GM23338 (cell line): ENCODE measurements around the gene MYCL. TPM values are rescaled to one million over a fixed set of nuclear protein-coding genes. Genes with fewer than 3 reads are reported as not detected.

ENCODE experiments used
- ATAC-seq: fragments of 200-7000 bp; cut with Tn5 transposase; 3 replicates; pipeline ENCODE4 v1.9.1; 2020
- DNase-seq: peaks from one replicate; pipeline ENCODE4 v3.0.0-alpha.2; 2015; ENCODE audit warnings: low spot score
- H2AFZ ChIP-seq: fragments of 200-600 bp; sonication (generic); 2 replicates; pipeline ENCODE4 v1.8.0; 2016; ENCODE audit warnings: antibody characterized with exemption, mild to moderate bottlenecking, moderate library complexity
- H3F3A ChIP-seq: fragments of 200-600 bp; sonication (generic); replicated peaks from 2 replicates; pipeline ENCODE4 v1.8.0; 2017; ENCODE audit warnings: antibody characterized with exemption, mixed run types, low read depth
- H3K27ac ChIP-seq: fragments of 200-600 bp; sonication (generic); 2 replicates; pipeline ENCODE4 v1.6.1; 2016; ENCODE audit warnings: low read depth
- H3K27me3 ChIP-seq: fragments of 200-600 bp; sonication (generic); 2 replicates; pipeline ENCODE4 v1.8.0; 2016; ENCODE audit warnings: mild to moderate bottlenecking, mixed run types, moderate library complexity; ENCODE audit not compliant: insufficient read depth
- H3K36me3 ChIP-seq: fragments of 200-600 bp; sonication (generic); 2 replicates; pipeline ENCODE4 v1.8.0; 2016; ENCODE audit warnings: mild to moderate bottlenecking; ENCODE audit not compliant: insufficient read depth
- H3K4me1 ChIP-seq: fragments of 200-600 bp; sonication (generic); 2 replicates; pipeline ENCODE4 v1.8.0; 2016; ENCODE audit warnings: mild to moderate bottlenecking, moderate library complexity; ENCODE audit not compliant: insufficient read depth
- H3K4me2 ChIP-seq: fragments of 200-600 bp; sonication (generic); 2 replicates; pipeline ENCODE4 v1.7.1; 2017; ENCODE audit warnings: mixed run types
- H3K4me3 ChIP-seq: fragments of 200-600 bp; sonication (generic); 2 replicates; pipeline ENCODE4 v1.6.1; 2016; ENCODE audit warnings: mixed run types
- H3K79me2 ChIP-seq: fragments of 200-600 bp; sonication (generic); replicated peaks from 2 replicates; pipeline ENCODE4 v1.8.0; 2017; ENCODE audit warnings: mild to moderate bottlenecking; ENCODE audit not compliant: insufficient read depth
- H3K9me2 ChIP-seq: fragments of 200-600 bp; sonication (generic); 2 replicates; pipeline ENCODE4 v1.8.0; 2017; ENCODE audit not compliant: insufficient read depth
- H4K20me1 ChIP-seq: fragments of 200-600 bp; sonication (generic); replicated peaks from 2 replicates; pipeline ENCODE4 v1.8.0; 2017; ENCODE audit warnings: mild to moderate bottlenecking; ENCODE audit not compliant: insufficient read depth
- H3K27ac Mint-ChIP-seq: 2 replicates; pipeline ENCODE4 v1.8.0; 2020; ENCODE audit warnings: inconsistent platforms, mild to moderate bottlenecking, moderate library complexity, mixed read lengths
- H3K27me3 Mint-ChIP-seq: 3 replicates; pipeline ENCODE4 v1.8.0; 2022; ENCODE audit warnings: low read depth, mild to moderate bottlenecking, moderate library complexity, mixed read lengths, inconsistent platforms; ENCODE audit not compliant: insufficient read depth, poor library complexity
- H3K36me3 Mint-ChIP-seq: 3 replicates; pipeline ENCODE4 v1.8.0; 2021; ENCODE audit warnings: low read depth, mild to moderate bottlenecking, inconsistent platforms, moderate library complexity, mixed read lengths
- H3K4me1 Mint-ChIP-seq: 3 replicates; pipeline ENCODE4 v1.8.0; 2020; ENCODE audit warnings: mild to moderate bottlenecking, inconsistent platforms, mixed read lengths
- H3K4me3 Mint-ChIP-seq: 3 replicates; pipeline ENCODE4 v1.8.0; 2021; ENCODE audit warnings: moderate library complexity, mild to moderate bottlenecking, inconsistent platforms, mixed read lengths
- H3K9me3 Mint-ChIP-seq: 3 replicates; pipeline ENCODE4 v1.8.0; 2020; ENCODE audit warnings: moderate library complexity, mild to moderate bottlenecking, inconsistent platforms, mixed read lengths
- CTCF ChIP-seq, 2 experiments: fragments of 200-600 bp in 1 of 2; sonication (generic) in 1 of 2; conservative IDR thresholded peaks; 2 replicates each; pipeline versions ENCODE4 v1.5.1 to v1.6.1; 2016 to 2017; ENCODE audit warnings: antibody characterized with exemption in 2 of 2, low read depth in 2 of 2, mild to moderate bottlenecking in 2 of 2, moderate library complexity in 1 of 2
- EZH2 ChIP-seq: fragments of 200-600 bp; sonication (generic); IDR thresholded peaks from one replicate; pipeline ENCODE4 v1.8.0; 2017; ENCODE audit warnings: antibody characterized with exemption, mild to moderate bottlenecking, low read depth; ENCODE audit not compliant: unreplicated experiment
- EZH2phosphoT487 ChIP-seq: fragments of 200-600 bp; sonication (generic); IDR thresholded peaks from one replicate; pipeline ENCODE4 v1.8.1; 2018; ENCODE audit warnings: antibody characterized with exemption; ENCODE audit not compliant: unreplicated experiment
- JUNB ChIP-seq: IDR thresholded peaks from one replicate; pipeline ENCODE4 v1.6.1; 2016; ENCODE audit warnings: antibody characterized with exemption; ENCODE audit not compliant: unreplicated experiment
- NANOG ChIP-seq: IDR thresholded peaks from 2 replicates; pipeline ENCODE4 v1.6.1; 2016; ENCODE audit warnings: antibody characterized with exemption, borderline replicate concordance
- POLR2AphosphoS5 ChIP-seq: IDR thresholded peaks from 2 replicates; pipeline ENCODE4 v1.6.1; 2016; ENCODE audit warnings: antibody characterized with exemption, low read depth
- STAT1 ChIP-seq: IDR thresholded peaks from one replicate; pipeline ENCODE4 v1.6.1; 2016; ENCODE audit warnings: antibody characterized with exemption; ENCODE audit not compliant: unreplicated experiment
- ZNF114 ChIP-seq: fragments of 250-450 bp; sonication (Bioruptor Pico); IDR thresholded peaks from 2 replicates; pipeline ENCODE4 v1.5.0; 2020; ENCODE audit warnings: mild to moderate bottlenecking, moderate library complexity
- ZNF331 ChIP-seq: fragments of 250-450 bp; sonication (Bioruptor Pico); IDR thresholded peaks from 2 replicates; pipeline ENCODE4 v1.5.0; 2020; ENCODE audit warnings: low read depth, mild to moderate bottlenecking, moderate library complexity
- polyA plus RNA-seq: library from polyadenylated mRNA; unstranded; fragments of >200 nt; fragmentation: Nextera tagmentation; extraction: Ambion mirVana; gene quantifications from 2 replicates; pipeline ENCODE4 v1.2.1, GENCODE V29; 2016
- total RNA-seq: library from RNA; depleted of rRNA; stranded (reverse); fragments of >200 nt; shearing (Covaris generic); gene quantifications from 2 replicates; pipeline ENCODE4 v1.2.3, GENCODE V29; 2014
- TF ChIP-seq, protein P1 (sequence below): IDR thresholded peaks from one replicate; pipeline ENCODE4 v1.6.1; 2018; ENCODE audit warnings: antibody characterized with exemption; ENCODE audit not compliant: unreplicated experiment

Gene MYCL
- total and polyA plus RNA-seq, 2 experiments from 2014 or later, result 8.2 to 41.1 TPM

DNA sequence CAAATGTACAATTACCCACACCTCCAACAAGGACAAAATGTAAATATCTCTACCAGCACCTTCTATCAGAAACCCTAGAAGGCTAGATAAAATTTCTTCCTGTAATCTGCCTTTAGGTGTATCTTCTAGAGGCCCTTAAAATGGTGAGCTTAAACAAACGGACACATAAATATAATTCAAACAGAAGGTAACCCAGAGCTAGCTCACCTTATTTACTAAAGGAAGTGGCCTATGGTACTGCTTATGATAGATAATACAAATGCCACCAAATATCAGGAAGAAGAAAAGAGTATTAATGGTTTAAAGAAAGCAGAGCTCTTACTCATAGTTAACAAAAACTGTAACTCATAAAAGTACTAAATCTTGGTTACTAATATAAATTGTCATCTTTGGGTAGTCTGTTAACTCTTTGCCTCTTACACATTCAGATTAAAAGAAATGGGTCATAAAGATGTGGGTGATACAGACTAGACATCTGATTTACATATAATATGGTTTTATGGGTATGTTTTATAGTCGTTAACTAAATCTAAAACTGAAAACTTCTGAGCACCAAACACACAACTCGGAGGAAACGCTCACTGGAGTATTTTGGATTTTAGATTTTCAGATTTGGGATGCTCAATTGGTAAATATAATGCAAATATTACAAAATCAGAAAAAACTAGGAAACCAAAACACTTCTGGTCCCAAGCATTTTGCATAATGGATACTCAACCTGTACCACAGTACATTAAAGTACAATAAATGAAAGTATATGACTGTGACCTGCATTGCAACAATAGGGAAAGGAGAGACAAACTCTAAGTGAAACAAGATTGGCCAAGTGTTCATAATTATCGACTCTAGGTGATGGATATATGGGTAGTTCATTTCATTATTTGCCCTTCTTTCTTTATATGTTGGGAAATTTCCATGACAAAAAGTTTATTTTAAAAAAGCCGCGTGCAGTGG is 41.6 kb downstream of the MYCL start:
- TF ChIP-seq ZNF331 (CRISPR knock-in tag), result no peak
- TF ChIP-seq, protein P1, sequence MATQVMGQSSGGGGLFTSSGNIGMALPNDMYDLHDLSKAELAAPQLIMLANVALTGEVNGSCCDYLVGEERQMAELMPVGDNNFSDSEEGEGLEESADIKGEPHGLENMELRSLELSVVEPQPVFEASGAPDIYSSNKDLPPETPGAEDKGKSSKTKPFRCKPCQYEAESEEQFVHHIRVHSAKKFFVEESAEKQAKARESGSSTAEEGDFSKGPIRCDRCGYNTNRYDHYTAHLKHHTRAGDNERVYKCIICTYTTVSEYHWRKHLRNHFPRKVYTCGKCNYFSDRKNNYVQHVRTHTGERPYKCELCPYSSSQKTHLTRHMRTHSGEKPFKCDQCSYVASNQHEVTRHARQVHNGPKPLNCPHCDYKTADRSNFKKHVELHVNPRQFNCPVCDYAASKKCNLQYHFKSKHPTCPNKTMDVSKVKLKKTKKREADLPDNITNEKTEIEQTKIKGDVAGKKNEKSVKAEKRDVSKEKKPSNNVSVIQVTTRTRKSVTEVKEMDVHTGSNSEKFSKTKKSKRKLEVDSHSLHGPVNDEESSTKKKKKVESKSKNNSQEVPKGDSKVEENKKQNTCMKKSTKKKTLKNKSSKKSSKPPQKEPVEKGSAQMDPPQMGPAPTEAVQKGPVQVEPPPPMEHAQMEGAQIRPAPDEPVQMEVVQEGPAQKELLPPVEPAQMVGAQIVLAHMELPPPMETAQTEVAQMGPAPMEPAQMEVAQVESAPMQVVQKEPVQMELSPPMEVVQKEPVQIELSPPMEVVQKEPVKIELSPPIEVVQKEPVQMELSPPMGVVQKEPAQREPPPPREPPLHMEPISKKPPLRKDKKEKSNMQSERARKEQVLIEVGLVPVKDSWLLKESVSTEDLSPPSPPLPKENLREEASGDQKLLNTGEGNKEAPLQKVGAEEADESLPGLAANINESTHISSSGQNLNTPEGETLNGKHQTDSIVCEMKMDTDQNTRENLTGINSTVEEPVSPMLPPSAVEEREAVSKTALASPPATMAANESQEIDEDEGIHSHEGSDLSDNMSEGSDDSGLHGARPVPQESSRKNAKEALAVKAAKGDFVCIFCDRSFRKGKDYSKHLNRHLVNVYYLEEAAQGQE, result no peak

DNA sequence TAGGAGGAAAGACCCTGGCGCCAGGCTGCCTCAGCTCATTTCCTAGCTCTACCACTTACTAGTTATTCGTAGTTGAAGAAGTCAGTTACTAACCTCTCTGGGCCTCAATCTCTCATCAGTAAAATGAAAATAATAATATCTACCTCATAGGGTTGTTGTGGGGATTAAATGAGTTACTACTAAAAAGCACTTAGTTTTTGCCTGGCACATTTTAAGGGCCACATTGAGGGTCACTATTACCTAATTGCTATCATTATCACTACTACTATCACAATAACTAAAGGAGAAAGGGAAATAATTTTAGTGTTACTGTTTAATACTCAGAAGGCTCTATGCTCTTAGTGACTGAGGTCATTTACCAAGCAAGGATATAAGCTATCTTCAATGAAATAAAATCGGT is 43.4 kb downstream of the MYCL start:
- ATAC-seq, result no peak
- H3K79me2 ChIP-seq, result peaks cover 91% of the 10 kb centered on the region
- no peak for TF ChIP-seq EZH2phosphoT487
- no peak for TF ChIP-seq JUNB
- no peak for TF ChIP-seq NANOG
- TF ChIP-seq STAT1, result no peak
- TF ChIP-seq ZNF331 (CRISPR knock-in tag), result no peak
- no peak for TF ChIP-seq POLR2AphosphoS5
- no peak for TF ChIP-seq ZNF114 (CRISPR knock-in tag)
- no peak for TF ChIP-seq EZH2
- TF ChIP-seq CTCF (conservative IDR thresholded peaks at IDR 0.05; ENCODE audit: low read depth in 2 of 2), result no peak

More for the DNA sequence above, 41.6 kb downstream of the MYCL start:
- Mint-ChIP-seq H3K36me3 (peaks cover 19% of the 10 kb centered on the region), H3K9me3 (no peaks in the 10 kb centered on the region), H3K27ac (no peak overlapping the region), H3K4me3 (no peak overlapping the region), H3K4me1 (peaks cover 11% of the 10 kb centered on the region), H3K27me3 (no peaks in the 10 kb centered on the region)
- Histone ChIP-seq H3K4me1 (peaks cover 11% of the 10 kb centered on the region), H3K9me2 (no peaks in the 10 kb centered on the region), H3K79me2 (peaks cover 91% of the 10 kb centered on the region), H4K20me1 (peaks cover 41% of the 10 kb centered on the region), H3K4me3 (no peak overlapping the region), H3K36me3 (peaks cover 4% of the 10 kb centered on the region; the same call in 1 of the 2 replicates), H3K27me3 (no peaks in the 10 kb centered on the region), H3F3A (no peaks in the 10 kb centered on the region), H3K27ac (no peak overlapping the region), H2AFZ (no peak overlapping the region), H3K4me2 (no peak overlapping the region)
- ATAC-seq (no peak), DNase-seq (no peak)

More for the DNA sequence above, 43.4 kb downstream of the MYCL start:
- DNase-seq, result no peak
- no peak overlapping the region for H2AFZ ChIP-seq
- H3K4me2 ChIP-seq, result no peak overlapping the region
- Mint-ChIP-seq H3K4me1 (peaks cover 11% of the 10 kb centered on the region), H3K27me3 (no peaks in the 10 kb centered on the region), H3K9me3 (no peaks in the 10 kb centered on the region), H3K36me3 (peaks cover 24% of the 10 kb centered on the region), H3K27ac (no peak overlapping the region; the same call in 1 of the 2 replicates), H3K4me3 (no peak overlapping the region)
- H3F3A ChIP-seq, result no peaks in the 10 kb centered on the region
- no peak overlapping the region for H3K27ac ChIP-seq
- peaks cover 43% of the 10 kb centered on the region for H4K20me1 ChIP-seq
- peaks cover 5% of the 10 kb centered on the region; the same call in 1 of the 2 replicates for H3K36me3 ChIP-seq
- no peaks in the 10 kb centered on the region for H3K27me3 ChIP-seq
- no peaks in the 10 kb centered on the region for H3K9me2 ChIP-seq
- peaks cover 11% of the 10 kb centered on the region for H3K4me1 ChIP-seq
- no peak overlapping the region for H3K4me3 ChIP-seq
